22Rv1 (cell line): ENCODE data around the gene PTPRZ1.

Source experiments
- H3K27ac ChIP-seq: fragments of 450-650 bp; 2 replicates; pipeline ENCODE4 v1.5.1; 2017
- CTCF ChIP-seq: fragments of 450-650 bp; IDR thresholded peaks from 2 replicates; pipeline ENCODE4 v1.5.1; 2017; ENCODE audit warnings: mild to moderate bottlenecking
- ZFX ChIP-seq: fragments of 450-650 bp; IDR thresholded peaks from 2 replicates; pipeline ENCODE4 v1.6.1; 2017; ENCODE audit warnings: antibody characterized with exemption, borderline replicate concordance

Gene PTPRZ1

GRCh38 chr7:121872831-121873288, at the start of gene PTPRZ1:
Gene PTPRZ1, plus strand, starts transcription at chr7:121873161. Its CDS starts 339 bp downstream, at chr7:121873500.
- H3K27ac ChIP-seq = no peak within 1 kb of the TSS
- TF ChIP-seq CTCF = no peak

GRCh38 chr7:121824276-121824675, 48.7 kb upstream of the PTPRZ1 start:
- no peak for TF ChIP-seq ZFX
- no peak for TF ChIP-seq CTCF
- H3K27ac ChIP-seq = no peak overlapping the region

- no peak overlapping the region for H3K27ac ChIP-seq
- TF ChIP-seq CTCF = no peak
- TF ChIP-seq ZFX = no peak
Measured at GRCh38 chr7:121831351-121831750, 41.6 kb upstream of the PTPRZ1 start.

GRCh38 chr7:121831801-121832200, 41.2 kb upstream of the PTPRZ1 start:
- H3K27ac ChIP-seq = no peak overlapping the region
- TF ChIP-seq ZFX = no peak
- TF ChIP-seq CTCF = no peak

- H3K27ac ChIP-seq = no peak overlapping the region
- TF ChIP-seq CTCF = no peak
- TF ChIP-seq ZFX = no peak
Measured at GRCh38 chr7:121832347-121832746, 40.6 kb upstream of the PTPRZ1 start.

GRCh38 chr7:121833991-121834390, 39.0 kb upstream of the PTPRZ1 start:
- TF ChIP-seq CTCF (no peak), ZFX (no peak)
- no peak overlapping the region for H3K27ac ChIP-seq

GRCh38 chr7:121837462-121837861, 35.5 kb upstream of the PTPRZ1 start:
- TF ChIP-seq CTCF (no peak), ZFX (no peak)
- no peak overlapping the region for H3K27ac ChIP-seq
